A549 treated with AZD9567 at 1 μM for 4 hours (cell line): Measurements from ENCODE around the gene VPS37C. TPM values are rescaled to one million over a fixed set of nuclear protein-coding genes. Genes with fewer than 3 reads are reported as not detected.

Source experiments
- total RNA-seq: library from RNA; stranded (reverse); fragments of 200-300 nt; extraction: Qiagen RNA extraction; gene quantifications from 5 replicates; pipeline ENCODE4 v1.2.3, GENCODE V29; 2022; ENCODE audit not compliant: insufficient read depth

VPS37C gene
- 12.0 to 18.8 TPM (median 18.0 TPM) in 5 replicates for total RNA-seq

GRCh38 chr11:61161190-61162091, at the start of gene VPS37C:
Gene VPS37C (minus strand): TSS chr11:61161426. CDS start chr11:61138829, 22,597 bp downstream.

GRCh38 chr11:61202950-61203746, 41.9 kb upstream of the VPS37C start, which contains the start of gene PGA3:
Gene PGA3 (plus strand): TSS chr11:61203515. CDS start chr11:61203565, 50 bp downstream.

Other genes with a start within 250 kb of the VPS37C start
- gene TMEM109, start 247.3 kb downstream of the VPS37C start, total RNA-seq = 111 to 124 TPM (median 116 TPM) in 5 replicates
- gene TMEM132A, start 237.0 kb downstream of the VPS37C start, total RNA-seq = 72.0 to 145 TPM (median 132 TPM) in 5 replicates
- gene SLC15A3, start 209.2 kb downstream of the VPS37C start, total RNA-seq = not detected in 5 replicates
- gene CD6, start 189.7 kb downstream of the VPS37C start, total RNA-seq = 0.08 to 0.16 TPM (median 0.09 TPM) in 4 of 5 replicates, not detected in the other
- gene CD5, start 58.9 kb downstream of the VPS37C start, total RNA-seq = 0.02 TPM in 1 of 5 replicates, not detected in the others
- 0.16 TPM in 1 of 5 replicates, not detected in the others for gene PGA3, start 42.1 kb upstream of the VPS37C start, total RNA-seq
- gene PGA4, start 60.9 kb upstream of the VPS37C start, total RNA-seq = not detected in 5 replicates
- gene PGA5, start 79.7 kb upstream of the VPS37C start, total RNA-seq = not detected in 5 replicates
- 0.47 to 0.74 TPM (median 0.62 TPM) in 4 of 5 replicates, not detected in the other for gene VWCE, start 133.9 kb upstream of the VPS37C start, total RNA-seq
- 154 to 195 TPM (median 161 TPM) in 5 replicates for gene DDB1, start 171.7 kb upstream of the VPS37C start, total RNA-seq
- 54.5 to 76.9 TPM (median 73.9 TPM) in 5 replicates for gene TKFC, start 171.8 kb upstream of the VPS37C start, total RNA-seq
- gene CYB561A3, start 200.5 kb upstream of the VPS37C start, total RNA-seq = 43.1 to 48.8 TPM (median 44.3 TPM) in 5 replicates
- gene TMEM138, start 200.9 kb upstream of the VPS37C start, total RNA-seq = 74.5 to 101 TPM (median 96.3 TPM) in 5 replicates
- gene TMEM216, start 231.2 kb upstream of the VPS37C start, total RNA-seq = 18.4 to 24.4 TPM (median 18.8 TPM) in 5 replicates